Transverse colon (tissue), 4 donors: ENCODE results near the gene MS4A18. TPM values are rescaled to one million over a fixed set of nuclear protein-coding genes. Genes with fewer than 3 reads are reported as not detected.

Source experiments
- DNase-seq: peaks from one replicate; pipeline ENCODE4 v3.0.0-alpha.2; 2019
- H3K27ac ChIP-seq, 4 donors: fragments of 200-600 bp; sonication (generic); 2 replicates each; pipeline ENCODE4 v1.5.1; 2016 to 2018; ENCODE audit warnings: inconsistent platforms in 4 of 4
- H3K27me3 ChIP-seq: fragments of 200-600 bp; sonication (generic); 2 replicates; pipeline ENCODE4 v1.5.1; 2017; ENCODE audit warnings: inconsistent platforms
- H3K36me3 ChIP-seq, 4 donors: fragments of 200-600 bp; sonication (generic); 2 replicates each; pipeline ENCODE4 v1.5.1; 2017 to 2019; ENCODE audit warnings: inconsistent platforms in 4 of 4
- H3K4me1 ChIP-seq, 4 donors: fragments of 200-600 bp; sonication (generic); 2 replicates each; pipeline ENCODE4 v1.5.1; 2017 to 2020; ENCODE audit warnings: inconsistent platforms in 4 of 4
- H3K4me3 ChIP-seq, 4 donors: fragments of 200-600 bp; sonication (generic); 1 replicate in 1 of 4; 2 replicates in 3 of 4; pipeline versions ENCODE4 v1.5.1 to v1.6.1; 2017 to 2019; ENCODE audit warnings: inconsistent platforms in 4 of 4
- H3K9me3 ChIP-seq, 2 donors: fragments of 200-600 bp; sonication (generic); 2 replicates each; pipeline ENCODE4 v1.5.1; 2017 to 2019; ENCODE audit warnings: inconsistent platforms in 2 of 2
- CTCF ChIP-seq, 5 experiments: fragments of 200-600 bp in 3 of 5; fragments of 450-650 bp in 2 of 5; sonication (generic) in 3 of 5; IDR thresholded peaks; 1 replicate in 2 of 5; 2 replicates in 3 of 5; pipeline ENCODE4 v1.5.1; 2016 to 2017; ENCODE audit warnings: antibody characterized with exemption in 5 of 5, inconsistent platforms in 3 of 5, mild to moderate bottlenecking in 2 of 5, moderate library complexity in 1 of 5
- EP300 ChIP-seq: sonication (generic); formaldehyde crosslinking; IDR thresholded peaks from one replicate; pipeline ENCODE4 v1.6.1; 2017; ENCODE audit warnings: antibody characterized with exemption, low read depth
- POLR2A ChIP-seq: fragments of 450-650 bp; IDR thresholded peaks from one replicate; pipeline ENCODE4 v1.6.1; 2016; ENCODE audit warnings: antibody characterized with exemption, mild to moderate bottlenecking, moderate library complexity
- POLR2AphosphoS5 ChIP-seq, 3 donors: sonication (generic); formaldehyde crosslinking; IDR thresholded peaks; one replicate each; pipeline ENCODE4 v1.6.1; 2016; ENCODE audit warnings: antibody characterized with exemption in 3 of 3
- WGBS, 2 donors: methylation state at CpG; one replicate each; pipeline ENCODE4 v1.1.5; 2018; ENCODE audit warnings: low coverage in 1 of 2; 5-methylcytosine and 5-hydroxymethylcytosine counted together
- in situ Hi-C, 4 donors: fragments of 200-750 bp; cut with MboI; loops; one replicate each; pipeline versions ENCODE4 v1.15.0 to v1.15.1; 2017; ENCODE audit warnings: low sequenced_read_pairs in 3 of 4, low pct_ligation_motif_present in 1 of 4, low pct_unique_long_range_greater_than_20kb in 1 of 4
- intact Hi-C: fragments of 100-400 bp; cut with DNase I; formaldehyde crosslinking; loops from one replicate; pipeline ENCODE4 v1.15.1; 2023; ENCODE audit warnings: low total_unique reads
- total RNA-seq, 4 donors: library from RNA; depleted of rRNA; stranded (reverse); fragments of >200 nt; gene quantifications; one replicate each; pipeline ENCODE4 v1.1.0, GENCODE V29; 2016

MS4A18 gene
- total RNA-seq, 4 donors from 2014 or later = not detected

GRCh38 chr11:60769811-60770210, 45.3 kb downstream of the MS4A18 start:
- Histone ChIP-seq H3K4me1 (no peaks in the 10 kb centered on the region), H3K27ac (no peak overlapping the region), H3K27me3 (peaks cover 5% of the 10 kb centered on the region), H3K9me3 (no peaks in the 10 kb centered on the region), H3K36me3 (no peaks in the 10 kb centered on the region), H3K4me3 (no peak overlapping the region)
- in situ Hi-C loops = no loop called here
- DNase-seq = no peak
- no peak for TF ChIP-seq EP300
- no peak for TF ChIP-seq CTCF (IDR thresholded peaks at IDR 0.05)
- no peak for TF ChIP-seq POLR2AphosphoS5 (IDR thresholded peaks at IDR 0.05)
- no peak for TF ChIP-seq POLR2A
- WGBS, 2 donors = 82% methylated on average over 9 of the region's 11 CpGs; no CpG with 5 or more reads in 1 of the 2 donors
- intact Hi-C loops = no loop called here

GRCh38 chr11:60771146-60771545, 46.6 kb downstream of the MS4A18 start:
- intact Hi-C loops = no loop called here

GRCh38 chr11:60771879-60772525, 47.5 kb downstream of the MS4A18 start:
- DNase-seq = no peak
- intact Hi-C loops = no loop called here
- Histone ChIP-seq H3K4me1 (peaks cover 0 to 7% (median 0%) of the 10 kb centered on the region in 4 donors), H3K4me3 (no peak overlapping the region), H3K9me3 (no peaks in the 10 kb centered on the region), H3K27me3 (peaks cover 5% of the 10 kb centered on the region), H3K36me3 (no peaks in the 10 kb centered on the region), H3K27ac (no peak overlapping the region)
- TF ChIP-seq CTCF (IDR thresholded peaks at IDR 0.05) (no peak), POLR2A (no peak), POLR2AphosphoS5 (IDR thresholded peaks at IDR 0.05) (no peak), EP300 (no peak)
- in situ Hi-C loops = no loop called here
- 55 to 79% methylated on average over 7 to 16 of the region's 16 CpGs for WGBS, 2 donors

More at GRCh38 chr11:60771146-60771545, 46.6 kb downstream of the MS4A18 start:
- Histone ChIP-seq H3K27ac (no peak overlapping the region), H3K36me3 (no peaks in the 10 kb centered on the region), H3K27me3 (peaks cover 5% of the 10 kb centered on the region), H3K4me3 (no peak overlapping the region), H3K4me1 (peaks cover 0 to 7% (median 0%) of the 10 kb centered on the region in 4 donors), H3K9me3 (no peaks in the 10 kb centered on the region)
- no peak for TF ChIP-seq CTCF (IDR thresholded peaks at IDR 0.05)
- no peak for TF ChIP-seq POLR2A
- TF ChIP-seq EP300 = no peak
- no peak for TF ChIP-seq POLR2AphosphoS5 (IDR thresholded peaks at IDR 0.05)
- in situ Hi-C loops = no loop called here
- 80 to 86% methylated on average over 1 to 4 of the region's 4 CpGs for WGBS, 2 donors
- DNase-seq = no peak

GRCh38 chr11:60772666-60773065, 48.1 kb downstream of the MS4A18 start:
- intact Hi-C loops (no loop called here), in situ Hi-C loops (no loop called here)
- no peak for DNase-seq
- no peak overlapping the region for H3K27ac ChIP-seq
- WGBS, 2 donors = 88% methylated on average over 8 of the region's 8 CpGs; no CpG with 5 or more reads in 1 of the 2 donors
- H3K4me1 ChIP-seq = peaks cover 0 to 7% (median 0%) of the 10 kb centered on the region in 4 donors
- H3K9me3 ChIP-seq = no peaks in the 10 kb centered on the region
- no peak overlapping the region for H3K4me3 ChIP-seq
- no peak for TF ChIP-seq CTCF (IDR thresholded peaks at IDR 0.05)
- no peak for TF ChIP-seq POLR2A
- TF ChIP-seq EP300 = no peak
- no peak for TF ChIP-seq POLR2AphosphoS5 (IDR thresholded peaks at IDR 0.05)
- no peaks in the 10 kb centered on the region for H3K27me3 ChIP-seq
- H3K36me3 ChIP-seq = no peaks in the 10 kb centered on the region
